ENCODE measurements around the gene PCDHGB4. TPM values are rescaled to one million over a fixed set of nuclear protein-coding genes. Genes with fewer than 3 reads are reported as not detected.
A peak's percentile ranks its signal among the peaks of the same experiment; 100 is the strongest.
"Not testable (repeated sequence)": the region's sequence is repeated elsewhere in the genome, so short reads cannot be mapped to it uniquely, and the experiment has no call there.

PCDHGB4 gene
- 0.08 and 0.39 TPM in 2 replicates for polyA plus RNA-seq (2014; cell fraction: cytosol; rRNA removed)
- 1.3 and 1.6 TPM in 2 replicates for polyA plus RNA-seq (2014; cell fraction: nucleus; rRNA removed)

DNA sequence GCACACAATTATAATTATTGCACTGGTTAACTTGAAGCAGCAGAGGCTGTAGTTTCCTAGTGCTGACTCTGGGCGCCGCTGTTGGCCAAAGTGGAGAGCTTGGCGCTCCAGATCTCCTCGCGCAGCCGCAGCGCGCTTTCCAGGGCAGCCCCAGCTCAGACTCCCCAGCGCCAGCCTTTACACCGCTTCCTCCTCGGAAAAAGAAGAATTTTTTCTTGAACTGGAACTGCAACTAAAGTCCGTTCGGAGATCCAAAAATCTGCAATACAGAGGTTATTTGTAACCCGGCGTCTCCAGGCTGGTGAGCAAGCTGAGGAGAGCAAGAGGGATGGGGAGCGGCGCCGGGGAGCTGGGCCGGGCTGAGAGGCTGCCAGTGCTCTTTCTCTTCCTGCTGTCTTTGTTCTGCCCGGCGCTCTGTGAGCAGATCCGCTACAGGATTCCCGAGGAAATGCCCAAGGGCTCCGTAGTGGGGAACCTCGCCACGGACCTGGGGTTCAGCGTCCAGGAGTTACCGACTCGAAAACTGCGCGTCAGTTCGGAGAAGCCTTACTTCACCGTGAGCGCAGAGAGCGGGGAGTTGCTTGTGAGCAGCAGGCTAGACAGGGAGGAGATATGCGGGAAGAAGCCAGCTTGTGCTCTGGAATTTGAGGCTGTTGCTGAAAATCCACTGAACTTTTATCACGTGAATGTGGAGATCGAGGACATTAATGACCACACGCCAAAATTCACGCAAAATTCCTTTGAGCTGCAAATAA lies at the start of gene PCDHGB4:
Gene PCDHGB4, plus strand, starts transcription at position 142 of the 755 bp plus-strand sequence. Its CDS starts 187 bp downstream, at position 329.
- not testable (repeated sequence) for DNase-seq (ENCODE audit: low spot score)

DNA sequence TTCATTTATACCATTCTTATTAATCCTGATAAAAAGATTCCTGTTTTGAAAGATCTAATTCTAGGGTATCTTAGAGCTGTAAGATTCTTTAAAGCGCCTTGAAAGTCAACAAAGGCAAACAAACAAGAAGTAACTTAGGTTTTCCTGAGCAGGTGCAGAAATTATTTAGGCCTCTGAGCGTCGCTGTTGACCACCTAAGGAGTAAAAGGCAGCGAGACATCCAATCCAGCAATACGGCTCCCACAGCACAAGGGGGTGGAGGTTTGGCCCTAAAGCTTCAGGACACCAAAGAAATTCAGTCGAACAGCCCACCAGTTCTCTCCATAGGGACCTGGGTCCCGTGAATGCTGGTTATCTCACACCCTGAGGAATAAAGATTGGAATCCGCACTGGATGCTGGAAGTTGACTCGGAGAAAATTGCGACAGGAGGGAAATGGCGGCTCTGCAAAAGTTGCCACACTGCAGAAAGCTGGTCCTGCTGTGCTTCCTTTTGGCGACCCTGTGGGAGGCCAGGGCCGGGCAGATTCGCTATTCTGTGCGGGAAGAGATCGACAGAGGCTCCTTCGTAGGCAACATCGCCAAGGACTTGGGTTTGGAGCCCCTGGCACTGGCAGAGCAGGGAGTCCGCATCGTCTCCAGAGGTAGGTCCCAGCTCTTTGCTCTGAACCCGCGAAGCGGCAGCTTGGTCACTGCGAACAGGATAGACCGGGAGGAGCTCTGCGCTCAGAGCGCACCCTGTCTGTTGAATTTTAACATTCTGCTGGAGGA lies 48.8 kb upstream of the PCDHGB4 start, which contains the start of gene PCDHGA2:
Gene PCDHGA2, plus strand, starts transcription at position 223 of the 769 bp plus-strand sequence.
- DNase-seq (ENCODE audit: low spot score): peak; percentile 29

DNA sequence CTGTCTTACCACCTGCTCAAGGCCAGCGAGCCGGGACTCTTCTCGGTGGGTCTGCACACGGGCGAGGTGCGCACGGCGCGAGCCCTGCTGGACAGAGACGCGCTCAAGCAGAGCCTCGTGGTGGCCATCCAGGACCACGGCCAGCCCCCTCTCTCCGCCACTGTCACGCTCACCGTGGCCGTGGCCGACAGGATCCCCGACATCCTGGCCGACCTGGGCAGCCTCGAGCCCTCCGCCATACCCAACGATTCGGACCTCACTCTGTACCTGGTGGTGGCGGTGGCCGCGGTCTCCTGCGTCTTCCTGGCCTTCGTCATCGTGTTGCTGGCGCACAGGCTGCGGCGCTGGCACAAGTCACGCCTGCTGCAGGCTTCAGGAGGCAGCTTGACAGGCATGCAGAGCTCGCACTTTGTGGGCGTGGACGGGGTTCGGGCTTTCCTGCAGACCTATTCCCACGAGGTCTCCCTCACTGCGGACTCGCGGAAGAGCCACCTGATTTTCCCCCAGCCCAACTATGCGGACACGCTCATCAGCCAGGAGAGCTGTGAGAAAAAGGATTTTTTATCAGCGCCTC lies 46.6 kb upstream of the PCDHGB4 start:
- not testable (repeated sequence) for DNase-seq (ENCODE audit: low spot score)

DNA sequence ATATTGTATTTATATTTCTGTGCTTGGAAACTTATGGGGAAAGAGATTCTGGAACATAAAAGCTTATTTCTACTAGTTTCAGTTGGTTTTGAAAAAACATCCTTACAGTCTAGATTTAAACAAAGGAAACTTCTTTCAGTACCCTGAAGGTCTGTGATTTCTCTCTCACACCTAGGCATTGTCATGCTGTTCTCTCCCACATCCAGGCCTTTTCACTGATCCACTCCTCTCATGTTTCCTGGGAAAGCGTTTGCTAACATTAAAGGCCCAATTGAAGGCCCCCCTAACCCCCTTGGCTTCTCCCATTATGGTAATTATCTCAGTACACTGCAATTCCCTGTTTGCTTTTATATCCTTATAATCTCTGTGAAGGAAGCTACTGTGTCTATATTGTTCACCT lies 44.7 kb upstream of the PCDHGB4 start:
- DNase-seq (ENCODE audit: low spot score): no peak

DNA sequence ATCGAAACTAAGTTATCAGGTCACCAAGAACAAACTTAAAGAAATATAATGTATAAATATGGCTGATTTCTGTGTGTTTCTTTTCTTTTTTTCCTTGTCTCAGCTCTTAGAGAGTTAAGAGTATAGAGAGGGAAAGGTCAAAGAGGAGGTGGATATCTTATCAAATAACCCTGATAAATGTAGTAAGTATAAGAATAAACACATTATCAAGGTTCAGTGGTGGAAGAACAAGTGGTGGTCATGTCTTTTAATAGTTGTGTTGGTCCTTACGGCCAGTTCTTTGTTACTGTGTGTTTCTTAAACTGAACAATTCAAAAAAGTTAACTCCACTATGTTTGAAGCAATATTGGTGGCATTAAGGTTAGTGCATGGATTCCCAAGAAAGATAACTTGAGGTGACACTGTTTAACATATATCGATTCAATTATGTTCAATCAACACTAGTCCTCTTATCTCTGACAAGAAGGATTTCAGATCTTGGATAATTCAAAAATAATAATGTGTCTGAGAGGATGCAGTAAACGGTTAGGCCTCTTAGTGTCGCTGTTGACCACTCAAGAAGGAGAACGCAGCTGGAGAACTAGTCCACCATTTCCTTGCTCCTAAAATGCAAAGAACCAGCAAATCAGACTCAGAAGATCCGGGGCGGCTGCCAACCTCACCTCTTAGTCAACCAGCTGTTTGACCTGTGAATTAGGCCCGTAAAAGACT lies 44.1 kb upstream of the PCDHGB4 start, which contains the start of gene PCDHGA3:
Gene PCDHGA3, plus strand, starts transcription at position 588 of the 711 bp plus-strand sequence. CDS start 205 bp downstream, outside the sequence.
- peak; percentile 67 for DNase-seq (ENCODE audit: low spot score)

DNA sequence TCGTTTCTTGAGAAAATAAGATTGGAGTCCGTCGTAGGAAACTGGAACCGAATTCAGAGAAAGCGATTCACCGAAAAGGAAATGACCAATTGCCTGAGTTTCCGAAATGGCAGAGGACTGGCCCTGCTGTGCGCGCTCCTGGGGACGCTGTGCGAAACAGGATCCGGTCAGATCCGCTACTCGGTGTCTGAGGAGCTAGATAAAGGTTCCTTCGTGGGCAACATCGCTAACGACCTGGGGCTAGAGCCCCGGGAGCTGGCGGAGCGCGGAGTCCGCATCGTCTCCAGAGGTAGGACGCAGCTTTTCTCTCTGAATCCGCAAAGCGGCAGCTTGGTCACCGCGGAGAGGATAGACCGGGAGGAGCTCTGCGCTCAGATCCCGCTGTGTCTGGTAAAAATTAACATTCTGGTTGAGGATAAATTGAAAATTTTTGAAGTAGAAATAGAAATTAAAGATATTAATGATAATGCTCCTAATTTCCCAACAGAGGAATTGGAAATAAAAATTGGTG lies 43.5 kb upstream of the PCDHGB4 start:
- DNase-seq (ENCODE audit: low spot score): no peak

DNA sequence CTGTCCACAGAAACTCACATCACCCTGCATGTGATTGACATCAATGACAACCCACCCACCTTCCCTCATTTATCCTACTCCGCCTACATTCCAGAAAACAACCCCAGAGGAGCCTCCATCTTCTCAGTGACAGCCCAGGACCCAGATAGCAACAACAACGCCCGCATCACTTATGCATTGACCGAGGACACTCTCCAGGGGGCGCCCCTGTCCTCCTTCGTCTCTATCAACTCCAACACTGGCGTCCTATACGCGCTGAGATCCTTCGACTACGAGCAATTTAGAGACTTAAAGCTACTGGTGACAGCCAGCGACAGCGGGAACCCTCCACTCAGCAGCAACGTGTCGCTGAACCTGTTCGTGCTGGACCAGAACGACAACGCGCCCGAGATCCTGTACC lies 42.2 kb upstream of the PCDHGB4 start:
- DNase-seq (ENCODE audit: low spot score): no peak

DNA sequence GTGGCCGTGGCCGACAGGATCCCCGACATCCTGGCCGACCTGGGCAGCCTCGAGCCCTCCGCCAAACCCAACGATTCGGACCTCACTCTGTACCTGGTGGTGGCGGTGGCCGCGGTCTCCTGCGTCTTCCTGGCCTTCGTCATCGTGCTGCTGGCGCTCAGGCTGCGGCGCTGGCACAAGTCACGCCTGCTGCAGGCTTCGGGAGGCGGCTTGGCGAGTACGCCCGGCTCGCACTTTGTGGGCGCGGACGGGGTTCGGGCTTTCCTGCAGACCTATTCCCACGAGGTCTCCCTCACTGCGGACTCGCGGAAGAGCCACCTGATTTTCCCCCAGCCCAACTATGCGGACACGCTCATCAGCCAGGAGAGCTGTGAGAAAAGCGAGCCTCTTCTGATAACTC lies 41.5 kb upstream of the PCDHGB4 start:
- not testable (repeated sequence) for DNase-seq (ENCODE audit: low spot score)

DNA sequence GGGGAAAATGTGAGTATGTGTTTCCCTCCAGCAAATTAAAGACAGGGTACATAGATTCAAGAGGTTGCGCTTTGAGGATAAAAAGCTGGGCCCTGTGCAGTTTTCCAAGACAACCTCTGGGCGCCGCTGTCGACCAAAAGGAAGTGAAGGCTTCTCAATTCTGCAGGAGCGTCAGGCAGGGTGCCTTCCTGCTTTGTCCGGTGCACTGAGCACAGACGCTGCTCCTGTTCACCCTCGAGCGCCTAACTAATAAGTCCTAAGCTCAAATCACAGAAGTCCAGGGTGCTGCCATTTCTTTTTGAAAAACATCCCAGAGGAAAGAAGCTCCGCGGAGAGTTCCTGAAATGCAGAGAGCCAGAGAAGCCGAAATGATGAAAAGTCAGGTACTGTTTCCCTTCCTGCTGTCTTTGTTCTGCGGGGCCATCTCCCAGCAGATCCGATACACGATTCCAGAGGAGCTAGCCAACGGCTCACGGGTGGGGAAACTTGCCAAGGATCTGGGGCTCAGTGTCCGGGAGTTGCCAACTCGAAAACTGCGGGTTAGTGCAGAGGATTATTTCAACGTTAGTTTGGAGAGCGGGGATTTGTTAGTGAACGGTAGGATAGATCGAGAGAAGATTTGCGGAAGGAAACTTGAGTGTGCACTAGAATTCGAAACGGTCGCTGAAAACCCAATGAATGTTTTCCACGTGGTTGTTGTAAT lies 37.4 kb upstream of the PCDHGB4 start, which contains the start of gene PCDHGB1:
Gene PCDHGB1, plus strand, starts transcription at position 183 of the 703 bp plus-strand sequence. Its CDS starts 162 bp downstream, at position 345.
- DNase-seq (ENCODE audit: low spot score): peak; percentile 45

DNA sequence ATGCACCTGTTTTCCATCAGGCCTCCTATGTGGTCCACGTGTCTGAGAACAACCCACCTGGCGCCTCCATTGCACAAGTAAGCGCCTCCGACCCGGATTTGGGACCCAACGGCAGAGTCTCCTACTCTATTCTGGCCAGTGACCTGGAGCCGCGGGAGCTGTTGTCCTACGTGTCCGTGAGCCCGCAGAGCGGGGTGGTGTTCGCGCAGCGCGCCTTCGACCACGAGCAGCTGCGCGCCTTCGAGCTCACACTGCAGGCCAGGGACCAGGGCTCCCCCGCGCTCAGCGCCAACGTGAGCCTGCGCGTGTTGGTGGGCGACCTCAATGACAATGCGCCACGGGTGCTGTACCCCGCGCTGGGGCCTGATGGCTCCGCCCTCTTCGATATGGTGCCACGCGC lies 35.9 kb upstream of the PCDHGB4 start:
- no peak for DNase-seq (ENCODE audit: low spot score)

DNA sequence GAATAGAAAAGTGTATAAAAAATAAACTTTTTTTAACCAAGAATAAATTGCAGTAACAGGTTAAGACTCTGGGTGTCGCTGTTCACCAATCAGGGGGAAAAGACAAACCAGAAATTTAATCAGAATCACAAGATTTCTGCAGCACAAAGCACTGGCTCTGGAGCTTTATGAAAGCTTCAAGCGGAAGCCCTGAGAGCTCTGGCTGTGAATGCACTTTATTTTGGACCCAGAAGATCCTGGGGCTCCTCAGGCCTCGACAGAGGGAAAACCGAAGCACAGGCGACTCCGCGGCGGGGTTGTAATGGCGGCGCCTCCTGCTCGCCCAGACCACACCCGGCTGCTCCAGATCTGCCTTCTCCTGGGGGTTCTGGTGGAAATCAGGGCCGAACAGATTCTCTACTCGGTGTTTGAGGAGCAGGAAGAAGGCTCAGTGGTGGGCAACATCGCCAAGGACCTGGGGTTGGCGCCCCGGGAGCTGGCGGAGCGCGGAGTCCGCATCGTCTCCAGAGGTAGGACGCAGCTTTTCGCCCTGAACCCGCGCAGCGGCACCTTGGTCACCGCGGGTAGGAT lies 32.5 kb upstream of the PCDHGB4 start, which contains the start of gene PCDHGA4:
Gene PCDHGA4, plus strand, starts transcription at position 122 of the 570 bp plus-strand sequence. Its CDS starts 87 bp downstream, at position 209.
- DNase-seq (ENCODE audit: low spot score): no peak

DNA sequence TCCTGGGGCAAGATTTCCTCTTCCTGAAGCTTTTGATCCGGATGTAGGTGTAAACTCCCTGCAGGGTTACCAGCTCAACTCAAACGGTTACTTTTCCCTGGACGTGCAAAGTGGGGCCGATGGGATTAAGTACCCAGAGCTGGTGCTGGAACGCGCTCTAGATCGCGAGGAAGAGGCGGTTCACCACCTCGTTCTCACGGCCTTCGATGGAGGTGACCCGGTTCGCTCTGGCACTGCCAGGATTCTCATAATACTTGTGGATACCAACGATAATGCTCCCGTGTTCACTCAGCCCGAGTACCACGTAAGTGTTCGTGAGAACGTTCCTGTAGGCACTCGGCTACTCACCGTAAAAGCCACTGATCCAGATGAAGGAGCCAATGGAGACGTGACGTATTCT lies 31.9 kb upstream of the PCDHGB4 start:
- no peak for DNase-seq (ENCODE audit: low spot score)

DNA sequence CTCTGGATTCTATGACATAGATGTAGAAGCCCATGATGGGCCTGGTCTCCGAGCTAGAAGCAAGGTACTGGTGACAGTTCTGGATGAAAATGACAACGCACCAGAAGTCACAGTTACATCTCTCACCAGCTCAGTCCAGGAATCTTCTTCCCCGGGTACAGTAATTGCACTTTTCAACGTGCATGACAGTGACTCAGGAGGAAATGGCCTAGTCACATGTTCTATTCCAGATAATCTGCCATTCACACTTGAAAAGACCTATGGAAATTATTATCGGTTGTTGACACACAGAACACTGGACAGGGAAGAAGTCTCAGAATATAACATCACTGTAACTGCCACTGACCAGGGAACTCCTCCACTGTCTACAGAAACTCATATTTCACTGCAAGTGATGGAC lies 31.4 kb upstream of the PCDHGB4 start:
- no peak for DNase-seq (ENCODE audit: low spot score)

DNA sequence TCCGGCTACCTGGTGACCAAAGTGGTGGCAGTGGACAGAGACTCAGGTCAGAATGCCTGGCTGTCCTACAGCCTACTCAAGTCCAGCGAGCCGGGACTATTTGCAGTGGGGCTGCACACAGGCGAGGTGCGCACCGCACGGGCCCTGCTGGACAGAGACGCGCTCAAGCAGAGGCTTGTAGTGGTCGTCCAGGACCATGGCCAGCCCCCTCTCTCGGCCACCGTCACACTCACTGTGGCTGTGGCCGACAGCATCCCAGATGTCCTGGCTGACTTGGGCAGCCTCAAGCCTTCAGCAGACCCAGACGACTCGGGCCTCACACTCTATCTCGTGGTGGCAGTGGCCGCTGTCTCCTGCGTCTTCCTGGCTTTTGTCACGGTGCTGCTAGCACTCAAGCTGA lies 30.5 kb upstream of the PCDHGB4 start:
- DNase-seq (ENCODE audit: low spot score): no peak

DNA sequence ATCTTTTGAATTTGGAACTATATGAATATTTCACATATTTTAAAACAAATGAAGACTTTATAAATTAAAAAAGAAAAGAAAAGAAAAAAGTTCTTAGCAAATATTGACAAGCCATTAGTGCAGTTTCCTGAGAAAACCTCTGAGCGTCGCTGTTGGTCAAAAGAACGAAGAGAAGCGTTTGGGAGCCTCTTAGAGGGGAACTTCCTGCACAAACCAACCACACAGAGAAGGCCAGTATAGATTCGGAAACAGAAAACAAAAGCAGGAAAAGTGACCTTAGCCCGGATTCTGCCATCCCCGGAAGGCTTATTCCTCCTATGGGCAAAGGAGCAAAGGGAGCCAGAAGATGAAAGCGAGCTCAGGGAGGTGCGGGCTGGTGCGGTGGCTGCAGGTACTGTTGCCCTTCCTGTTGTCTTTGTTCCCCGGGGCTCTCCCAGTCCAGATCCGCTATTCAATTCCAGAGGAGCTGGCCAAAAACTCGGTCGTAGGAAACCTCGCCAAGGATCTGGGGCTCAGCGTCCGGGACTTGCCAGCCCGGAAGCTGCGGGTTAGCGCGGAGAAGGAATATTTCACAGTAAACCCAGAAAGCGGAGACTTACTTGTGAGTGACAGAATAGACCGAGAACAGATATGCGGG lies 27.6 kb upstream of the PCDHGB4 start, which contains the start of gene PCDHGB2:
Gene PCDHGB2, plus strand, starts transcription at position 205 of the 637 bp plus-strand sequence. Its CDS starts 142 bp downstream, at position 347.
- DNase-seq (ENCODE audit: low spot score): peak; percentile 11

DNA sequence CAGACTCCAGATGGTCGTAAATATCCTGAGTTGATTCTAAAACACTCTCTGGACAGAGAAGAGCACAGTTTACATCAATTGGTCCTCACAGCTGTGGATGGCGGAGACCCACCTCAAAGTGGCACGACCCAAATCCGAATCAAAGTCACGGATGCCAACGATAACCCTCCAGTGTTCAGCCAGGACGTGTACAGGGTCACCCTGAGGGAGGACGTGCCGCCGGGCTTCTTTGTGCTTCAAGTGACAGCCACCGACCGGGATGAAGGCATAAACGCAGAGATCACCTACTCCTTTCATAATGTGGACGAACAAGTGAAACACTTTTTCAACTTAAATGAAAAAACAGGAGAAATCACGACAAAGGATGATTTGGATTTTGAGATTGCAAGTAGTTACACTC lies 26.8 kb upstream of the PCDHGB4 start:
- DNase-seq (ENCODE audit: low spot score): no peak

DNA sequence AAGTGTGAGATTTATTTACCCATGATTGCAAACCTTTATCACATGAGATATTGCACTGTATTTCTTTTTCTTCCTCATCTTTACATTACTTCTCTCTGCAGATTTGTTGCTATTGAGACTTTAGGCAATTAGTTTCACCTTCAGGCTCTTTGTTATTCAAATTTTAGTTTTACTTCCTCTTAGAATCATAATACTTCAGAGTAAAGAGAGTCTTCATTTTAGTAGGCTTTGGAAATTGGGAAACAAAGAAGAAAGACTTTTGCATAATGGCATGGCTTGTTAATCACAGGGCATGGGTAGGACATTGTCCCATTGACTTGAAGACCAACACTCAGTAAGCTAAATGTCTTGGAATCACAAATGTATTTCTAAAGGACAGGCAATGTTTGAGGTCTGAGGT lies 24.8 kb upstream of the PCDHGB4 start:
- no peak for DNase-seq (ENCODE audit: low spot score)

DNA sequence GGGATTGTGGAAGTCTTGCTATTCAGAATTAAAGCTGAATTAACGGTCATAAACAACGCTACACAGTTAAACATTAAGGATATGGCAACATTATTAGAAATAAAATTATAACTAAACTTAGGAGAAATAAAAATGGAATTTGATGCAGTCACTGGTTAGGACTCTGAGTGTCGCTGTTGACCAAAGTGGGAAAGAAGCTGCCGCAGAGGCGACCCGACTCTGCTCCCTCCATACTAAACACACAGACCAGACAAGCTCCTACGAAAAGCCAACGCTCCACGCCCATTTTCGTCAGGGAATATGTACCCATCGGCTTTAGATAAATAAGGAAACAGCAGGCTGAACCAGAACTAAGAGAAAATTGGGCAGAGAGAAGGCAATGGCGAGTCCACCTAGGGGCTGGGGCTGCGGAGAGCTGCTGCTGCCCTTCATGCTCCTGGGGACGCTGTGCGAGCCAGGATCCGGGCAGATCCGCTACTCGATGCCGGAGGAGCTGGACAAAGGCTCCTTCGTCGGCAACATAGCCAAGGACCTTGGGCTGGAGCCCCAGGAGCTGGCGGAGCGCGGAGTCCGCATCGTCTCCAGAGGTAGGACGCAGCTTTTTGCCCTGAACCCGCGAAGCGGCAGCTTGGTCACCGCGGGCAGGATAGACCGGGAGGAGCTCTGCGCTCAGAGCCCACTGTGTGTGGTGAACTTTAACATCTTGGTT lies 23.4 kb upstream of the PCDHGB4 start, which contains the start of gene PCDHGA5:
Gene PCDHGA5, plus strand, starts transcription at position 211 of the 709 bp plus-strand sequence. Its CDS starts 169 bp downstream, at position 380.
- DNase-seq (ENCODE audit: low spot score): no peak

All from SK-N-DZ (cell line).